GM12872 (cell line): Measurements from ENCODE around the gene F13B.

Experiments used
- TF ChIP-seq, protein P1 (sequence below): IDR thresholded peaks from 3 replicates; pipeline ENCODE4 v1.5.1; 2011; ENCODE audit warnings: low read depth, mild to moderate bottlenecking, low read length, moderate library complexity; ENCODE audit not compliant: insufficient read depth

The F13B gene

GRCh38 chr1:197096137-197096536 lies 29.1 kb upstream of the F13B start:
- TF ChIP-seq, protein P1, sequence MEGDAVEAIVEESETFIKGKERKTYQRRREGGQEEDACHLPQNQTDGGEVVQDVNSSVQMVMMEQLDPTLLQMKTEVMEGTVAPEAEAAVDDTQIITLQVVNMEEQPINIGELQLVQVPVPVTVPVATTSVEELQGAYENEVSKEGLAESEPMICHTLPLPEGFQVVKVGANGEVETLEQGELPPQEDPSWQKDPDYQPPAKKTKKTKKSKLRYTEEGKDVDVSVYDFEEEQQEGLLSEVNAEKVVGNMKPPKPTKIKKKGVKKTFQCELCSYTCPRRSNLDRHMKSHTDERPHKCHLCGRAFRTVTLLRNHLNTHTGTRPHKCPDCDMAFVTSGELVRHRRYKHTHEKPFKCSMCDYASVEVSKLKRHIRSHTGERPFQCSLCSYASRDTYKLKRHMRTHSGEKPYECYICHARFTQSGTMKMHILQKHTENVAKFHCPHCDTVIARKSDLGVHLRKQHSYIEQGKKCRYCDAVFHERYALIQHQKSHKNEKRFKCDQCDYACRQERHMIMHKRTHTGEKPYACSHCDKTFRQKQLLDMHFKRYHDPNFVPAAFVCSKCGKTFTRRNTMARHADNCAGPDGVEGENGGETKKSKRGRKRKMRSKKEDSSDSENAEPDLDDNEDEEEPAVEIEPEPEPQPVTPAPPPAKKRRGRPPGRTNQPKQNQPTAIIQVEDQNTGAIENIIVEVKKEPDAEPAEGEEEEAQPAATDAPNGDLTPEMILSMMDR = no peak

DNA sequence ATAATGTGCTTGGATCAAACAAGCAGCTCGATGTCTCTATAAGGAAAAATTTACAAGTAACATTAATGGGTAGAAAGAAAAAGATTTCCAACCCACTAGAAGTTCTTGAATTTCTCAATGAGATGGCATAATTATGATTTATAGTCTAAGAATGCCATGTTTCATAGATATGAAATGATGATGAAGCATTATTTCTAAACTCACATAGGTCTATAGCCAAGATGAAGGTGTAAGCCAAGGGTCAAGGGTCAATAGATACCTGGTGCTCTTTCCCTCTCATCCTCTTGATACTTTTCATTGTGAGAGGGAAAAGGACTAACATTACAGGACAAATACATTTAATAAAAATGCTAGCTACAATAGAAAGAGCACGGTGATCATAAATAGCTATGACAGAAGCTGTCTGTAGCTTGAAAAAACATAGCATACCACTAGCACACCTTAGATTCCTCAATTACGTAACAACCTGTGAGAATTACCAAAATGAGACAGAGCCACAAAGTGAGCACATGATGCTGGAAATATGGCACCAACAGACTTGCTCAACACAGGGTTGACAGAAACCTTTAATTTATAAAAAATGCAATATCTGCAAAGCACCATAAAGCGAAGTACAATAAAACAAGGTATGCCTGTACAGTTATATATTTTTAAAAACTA lies 26.3 kb upstream of the F13B start:
- TF ChIP-seq, protein P1 = no peak

DNA sequence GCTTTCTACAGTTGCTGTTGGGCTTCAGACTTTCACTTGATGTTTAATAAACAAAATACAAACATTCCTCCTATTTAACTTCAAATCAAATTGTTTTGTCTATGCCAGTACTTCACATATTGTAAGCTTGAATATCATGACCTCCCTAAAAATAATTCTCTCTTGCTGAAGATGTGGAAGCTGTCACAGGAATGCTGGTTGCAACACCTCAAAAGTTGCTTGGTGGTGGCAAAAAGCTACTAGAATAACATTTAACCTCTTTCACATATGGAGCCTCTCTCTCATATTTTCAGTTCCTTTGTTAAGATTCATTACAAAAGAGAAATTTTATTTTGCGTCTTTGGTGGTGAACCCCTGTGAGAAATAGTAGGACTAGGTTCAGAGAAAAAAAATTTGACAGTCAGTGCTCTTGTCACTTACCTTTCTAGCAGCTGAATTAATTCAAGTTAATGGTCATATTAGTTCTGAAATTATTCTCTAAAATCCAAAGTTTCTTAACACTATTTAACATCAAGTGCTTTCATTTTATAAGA lies 25.5 kb upstream of the F13B start:
- TF ChIP-seq, protein P1 = no peak

- TF ChIP-seq, protein P1 = no peak
Measured at GRCh38 chr1:197083474-197083873, 16.4 kb upstream of the F13B start.

GRCh38 chr1:197081117-197081753 lies 14.2 kb upstream of the F13B start:
- TF ChIP-seq, protein P1 = no peak

DNA sequence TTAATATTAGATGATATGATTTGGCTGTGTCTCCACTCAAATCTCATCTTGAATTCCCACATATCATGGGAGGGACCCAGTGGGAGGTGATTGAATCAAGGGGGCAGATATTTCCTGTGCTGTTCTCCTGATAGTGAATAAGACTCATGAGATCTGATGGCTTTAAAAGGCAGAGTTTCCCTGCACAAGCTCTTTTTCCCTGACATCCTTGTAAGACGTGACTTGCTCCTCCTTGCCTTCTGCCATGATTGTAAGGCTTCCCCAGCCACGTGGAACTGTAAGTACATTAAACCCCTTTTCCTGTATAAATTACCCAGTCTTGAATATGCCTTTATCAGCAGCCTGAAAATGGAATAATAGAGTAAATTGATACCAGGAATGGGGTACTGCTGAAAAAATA lies 13.3 kb upstream of the F13B start:
- TF ChIP-seq, protein P1 = no peak

- TF ChIP-seq, protein P1 = no peak
Measured at GRCh38 chr1:197076585-197076984, 9.5 kb upstream of the F13B start.
